ENCODE data around the gene COPS2. TPM values are rescaled to one million over a fixed set of nuclear protein-coding genes. Genes with fewer than 3 reads are reported as not detected.
A peak's percentile ranks its signal among the peaks of the same experiment; 100 is the strongest.

COPS2 gene
- total RNA-seq, 1 donor from 2014 or later, result 67.3 TPM

- DNase-seq (ENCODE audit: low read depth), result no peak
Observed at GRCh38 chr15:49163678-49164077, 8.3 kb upstream of the COPS2 start.

GRCh38 chr15:49155834-49156627 lies 632 bp upstream of the COPS2 start:
- DNase-seq (ENCODE audit: low read depth), result peak; percentile 14

GRCh38 chr15:49154799-49155109 lies 645 bp downstream of the COPS2 start:
- DNase-seq (ENCODE audit: low read depth), result peak; percentile 20

- DNase-seq (ENCODE audit: low read depth), result no peak
Observed at GRCh38 chr15:49154359-49154758, 1.0 kb downstream of the COPS2 start.

- no peak for DNase-seq (ENCODE audit: low read depth)
Observed at GRCh38 chr15:49152552-49153312, 2.7 kb downstream of the COPS2 start.

GRCh38 chr15:49151831-49152230 lies 3.6 kb downstream of the COPS2 start:
- no peak for DNase-seq (ENCODE audit: low read depth)

- DNase-seq (ENCODE audit: low read depth), result no peak
Observed at GRCh38 chr15:49148727-49149126, 6.7 kb downstream of the COPS2 start.

GRCh38 chr15:49148298-49148697 lies 7.1 kb downstream of the COPS2 start:
- DNase-seq (ENCODE audit: low read depth), result no peak

- peak; percentile 53 for DNase-seq (ENCODE audit: low read depth)
Observed at GRCh38 chr15:49145651-49146609, 9.5 kb downstream of the COPS2 start.

GRCh38 chr15:49137861-49138260 lies 17.5 kb downstream of the COPS2 start:
- DNase-seq (ENCODE audit: low read depth), result no peak

GRCh38 chr15:49135911-49136310 lies 19.5 kb downstream of the COPS2 start:
- DNase-seq (ENCODE audit: low read depth), result no peak

GRCh38 chr15:49135342-49135857 lies 20.0 kb downstream of the COPS2 start:
- DNase-seq (ENCODE audit: low read depth), result no peak

GRCh38 chr15:49134683-49135341 lies 20.6 kb downstream of the COPS2 start:
- no peak for DNase-seq (ENCODE audit: low read depth)

- no peak for DNase-seq (ENCODE audit: low read depth)
Observed at GRCh38 chr15:49131403-49131802, 24.0 kb downstream of the COPS2 start.

GRCh38 chr15:49124371-49124770 lies 31.0 kb downstream of the COPS2 start:
- DNase-seq (ENCODE audit: low read depth), result no peak

GRCh38 chr15:49122541-49123062 lies 32.8 kb downstream of the COPS2 start:
- no peak for DNase-seq (ENCODE audit: low read depth)

GRCh38 chr15:49121901-49122300 lies 33.5 kb downstream of the COPS2 start:
- no peak for DNase-seq (ENCODE audit: low read depth)

GRCh38 chr15:49120832-49121231 lies 34.6 kb downstream of the COPS2 start:
- no peak for DNase-seq (ENCODE audit: low read depth)

- DNase-seq (ENCODE audit: low read depth), result no peak
Observed at GRCh38 chr15:49116108-49116857, 39.1 kb downstream of the COPS2 start.

- peak; percentile 40 for DNase-seq (ENCODE audit: low read depth)
Observed at GRCh38 chr15:49115062-49115461, 40.3 kb downstream of the COPS2 start.

All from myocyte (in vitro differentiated cells).